B cell (primary cell): Measurements from ENCODE around the gene CCDC97. TPM values are rescaled to one million over a fixed set of nuclear protein-coding genes. Genes with fewer than 3 reads are reported as not detected.
A peak's percentile ranks its signal among the peaks of the same experiment; 100 is the strongest.

Experiments used
- ATAC-seq: fragments of 200-7000 bp; cut with Tn5 transposase; one replicate; pipeline ENCODE4 v1.10.0; 2021; ENCODE audit warnings: low read depth, mild to moderate bottlenecking, moderate number of reproducible peaks, moderate library complexity
- CTCF ChIA-PET: fragments of 350-600 bp; sonication (Branson Sonifier 250); formaldehyde crosslinking; loops from one replicate; lab custom pipeline; 2021; ENCODE audit warnings: antibody characterized with exemption, inconsistent platforms; lab: Charles Lee
- POLR2A ChIA-PET: fragments of 350-600 bp; sonication (Branson Sonifier 250); formaldehyde crosslinking; loops from one replicate; lab custom pipeline; 2021; ENCODE audit warnings: antibody characterized with exemption; lab: Charles Lee
- DNase-seq: peaks from one replicate; pipeline ENCODE4 v3.0.0; 2013
- H2AFZ ChIP-seq: 2 replicates; pipeline ENCODE4 v1.6.1; 2012; ENCODE audit warnings: mild to moderate bottlenecking, low read depth, low read length; ENCODE audit not compliant: insufficient read depth, poor library complexity, severe bottlenecking
- H3K27ac ChIP-seq, 2 donors: 1 replicate in 1 of 2; 2 replicates in 1 of 2; pipeline ENCODE4 v1.5.1; 2012 to 2013; ENCODE audit warnings: low read length in 2 of 2, mild to moderate bottlenecking in 2 of 2, moderate library complexity in 1 of 2
- H3K27me3 ChIP-seq, 4 experiments: fragments of 200-600 bp in 1 of 4; sonication (generic) in 1 of 4; replicated peaks in 1 of 4; 1 replicate in 2 of 4; 2 replicates in 2 of 4; pipeline versions ENCODE4 v1.6.1 to v1.7.0; 2013 to 2016; ENCODE audit warnings: low read length in 3 of 4, mild to moderate bottlenecking in 2 of 4, mixed read lengths in 1 of 4, moderate library complexity in 1 of 4; ENCODE audit not compliant: insufficient read depth in 4 of 4, control insufficient read depth in 3 of 4; ENCODE audit errors: control extremely low read depth in 1 of 4
- H3K36me3 ChIP-seq, 2 experiments: replicated peaks in 1 of 2; 1 replicate in 1 of 2; 2 replicates in 1 of 2; pipeline versions ENCODE4 v1.6.1 to v1.7.1; 2013; ENCODE audit warnings: low read length in 1 of 2; ENCODE audit not compliant: insufficient read depth in 2 of 2, control insufficient read depth in 1 of 2; ENCODE audit errors: control extremely low read depth in 1 of 2, extremely low read depth in 1 of 2
- H3K4me1 ChIP-seq, 2 donors: fragments of 200-600 bp in 1 of 2; sonication (generic) in 1 of 2; 1 replicate in 1 of 2; 2 replicates in 1 of 2; pipeline versions ENCODE4 v1.5.1 to v1.6.1; 2013 to 2017; ENCODE audit warnings: low read length in 2 of 2; ENCODE audit not compliant: control insufficient read depth in 2 of 2, insufficient read depth in 2 of 2
- H3K4me2 ChIP-seq: replicated peaks from 2 replicates; pipeline ENCODE3; 2012; ENCODE audit warnings: mild to moderate bottlenecking, low read depth, low read length; ENCODE audit not compliant: poor library complexity, severe bottlenecking
- H3K4me3 ChIP-seq, 5 experiments: fragments of 200-600 bp in 1 of 5; sonication (generic) in 1 of 5; 1 replicate in 3 of 5; 2 replicates in 2 of 5; pipeline versions ENCODE4 v1.5.1 to v1.7.0; 2011 to 2016; ENCODE audit warnings: low read length in 4 of 5, mild to moderate bottlenecking in 4 of 5, low read depth in 2 of 5, control low read depth in 1 of 5, moderate library complexity in 1 of 5; ENCODE audit not compliant: insufficient read depth in 1 of 5; ENCODE audit errors: control extremely low read depth in 1 of 5, extremely low read depth in 1 of 5
- H3K79me2 ChIP-seq: fragments of 200-600 bp; sonication (generic); one replicate; pipeline ENCODE4 v1.6.0; 2016; ENCODE audit warnings: low read length; ENCODE audit not compliant: control insufficient read depth, insufficient read depth
- H3K9ac ChIP-seq: fragments of 200-600 bp; sonication (generic); 2 replicates; pipeline ENCODE4 v1.6.1; 2017; ENCODE audit warnings: mild to moderate bottlenecking, low read length, moderate library complexity
- H3K9me3 ChIP-seq, 3 donors: one replicate each; pipeline versions ENCODE4 v1.6.1 to v1.7.1; 2013; ENCODE audit warnings: low read length in 2 of 3; ENCODE audit not compliant: control insufficient read depth in 2 of 3, insufficient read depth in 1 of 3; ENCODE audit errors: control extremely low read depth in 1 of 3
- H4K20me1 ChIP-seq: 2 replicates; pipeline ENCODE4 v1.6.0; 2012; ENCODE audit warnings: mild to moderate bottlenecking, low read length; ENCODE audit not compliant: insufficient read depth, control insufficient read depth, poor library complexity, severe bottlenecking
- H3K27ac Mint-ChIP-seq: one replicate; pipeline ENCODE4 v1.8.0; 2021; ENCODE audit warnings: mixed read lengths
- H3K27me3 Mint-ChIP-seq: one replicate; pipeline ENCODE4 v1.8.0; 2021; ENCODE audit warnings: mixed read lengths
- H3K4me1 Mint-ChIP-seq: one replicate; pipeline ENCODE4 v1.8.0; 2021; ENCODE audit warnings: mixed read lengths
- H3K4me3 Mint-ChIP-seq: one replicate; pipeline ENCODE4 v1.8.0; 2021; ENCODE audit warnings: mixed read lengths
- H3K9me3 Mint-ChIP-seq: one replicate; pipeline ENCODE4 v1.8.0; 2022; ENCODE audit warnings: mixed read lengths; ENCODE audit not compliant: insufficient read depth
- CTCF ChIP-seq: fragments of 200-600 bp; IDR thresholded peaks from one replicate; pipeline ENCODE4 v1.8.0; 2022; ENCODE audit warnings: antibody characterized with exemption, mild to moderate bottlenecking
- EZH2 ChIP-seq: IDR thresholded peaks from 2 replicates; pipeline ENCODE4 v1.6.1; 2012; ENCODE audit warnings: borderline replicate concordance, low read depth, mild to moderate bottlenecking, moderate library complexity, low read length; ENCODE audit not compliant: insufficient read depth, poor library complexity, severe bottlenecking
- WGBS: methylation state at CpG from one replicate; pipeline ENCODE4 v1.1.5; 2013; ENCODE audit warnings: missing lambda C conversion rate; ENCODE audit not compliant: insufficient coverage; 5-methylcytosine and 5-hydroxymethylcytosine counted together
- intact Hi-C: fragments of 100-400 bp; cut with micrococcal nuclease; formaldehyde crosslinking; loops from one replicate; pipeline ENCODE4 v1.10.0; 2022
- polyA plus RNA-seq: library from polyadenylated mRNA; depleted of rRNA; stranded (reverse); fragments of >200 nt; gene quantifications from 2 replicates; pipeline ENCODE4 v1.2.3, GENCODE V29; 2012
- total RNA-seq, 2 donors: library from RNA; stranded (reverse); fragments of 120-200 nt in 1 of 2; gene quantifications; 1 replicate in 1 of 2; 2 replicates in 1 of 2; pipeline versions ENCODE4 v1.2.3 to v1.2.4, GENCODE V29; 2013 to 2022

CCDC97 gene
- total and polyA plus RNA-seq, 2 donors (not counting 1 experiment from before 2014, with no cell fraction given) = 16.3 to 68.3 TPM

GRCh38 chr19:41263850-41264580, 46.0 kb upstream of the CCDC97 start, which contains the start of gene HNRNPUL1:
Gene HNRNPUL1, plus strand, starts transcription at chr19:41264372. Its CDS starts 132 bp downstream, at chr19:41264504.
- H3K27ac Mint-ChIP-seq = peak within 1 kb of the TSS; percentile 100
- WGBS = under 1% methylated on average over 51 of the region's 55 CpGs
- peak within 1 kb of the TSS; percentile 95 for H3K4me2 ChIP-seq
- intact Hi-C loops = loop anchor here (1.0 to 10.0 kb wide), 15 partner anchors 33 to 1922 kb away; partner anchors contain the start of genes ACTMAP, AKT2, BCKDHA and BLVRB
- H3K4me3 Mint-ChIP-seq = peak within 1 kb of the TSS; percentile 98
- TF ChIP-seq EZH2 (no peak), CTCF (peak; percentile 29)
- peaks cover 36% of the 10 kb centered on the region for H3K4me1 Mint-ChIP-seq
- peaks cover 0 to 6% (median 0%) of the 10 kb centered on the region in 3 donors for H3K9me3 ChIP-seq
- POLR2A ChIA-PET = interaction anchor here (0.5 to 3.7 kb wide), 25 partner anchors 25 to 983 kb away, joined by 3 to 46 read pairs (median 5); partner anchors contain the start of genes B9D2, CCDC97, RAB4B and RPS19
- H3K9me3 Mint-ChIP-seq = no peaks in the 10 kb centered on the region
- H3K4me3 ChIP-seq = peak within 1 kb of the TSS; percentile 85 to 95 (median 93)
- peaks cover 48% of the 10 kb centered on the region for H3K79me2 ChIP-seq
- H3K27ac ChIP-seq = peak within 1 kb of the TSS; percentile 97 to 99
- H3K36me3 ChIP-seq = peaks cover 0 to 22% of the 10 kb centered on the region in 2 experiments
- DNase-seq (peak; percentile 100), ATAC-seq (peak; percentile 72)
- H3K4me1 ChIP-seq = peaks cover 24 to 38% of the 10 kb centered on the region in 2 donors
- H3K9ac ChIP-seq = peak within 1 kb of the TSS; percentile 94
- H4K20me1 ChIP-seq = peaks cover 28% of the 10 kb centered on the region
- no peaks in the 10 kb centered on the region for H3K27me3 ChIP-seq
- no peaks in the 10 kb centered on the region for H3K27me3 Mint-ChIP-seq
- peak within 1 kb of the TSS; percentile 81 for H2AFZ ChIP-seq
- CTCF ChIA-PET = interaction anchor here (0.6 to 7.9 kb wide), 14 partner anchors 15 to 306 kb away, joined by 3 to 67 read pairs (median 7); partner anchors contain the start of genes B9D2 and CCDC97
